HepG2 (cell line): ENCODE results near the gene RAB3IP. TPM values are rescaled to one million over a fixed set of nuclear protein-coding genes. Genes with fewer than 3 reads are reported as not detected.

ENCODE experiments used
- GABPA ChIP-seq, 2 experiments: IDR thresholded peaks; 2 replicates each; pipeline ENCODE4 v1.6.1; 2011 to 2016; ENCODE audit warnings: low read depth in 2 of 2, low read length in 1 of 2, missing biosample characterization in 1 of 2, missing genetic modification characterization in 1 of 2
- IKZF4 ChIP-seq: sonication (generic); formaldehyde crosslinking; IDR thresholded peaks from 2 replicates; pipeline ENCODE4 v1.5.1; 2020; ENCODE audit warnings: borderline replicate concordance, mild to moderate bottlenecking, low read depth, missing genetic modification reagents; ENCODE audit errors: not compliant biosample characterization
- POLR2AphosphoS5 ChIP-seq: IDR thresholded peaks from 2 replicates; pipeline ENCODE4 v1.6.1; 2012; ENCODE audit warnings: low read depth, low read length
- TAF1 ChIP-seq: sonication (generic); formaldehyde crosslinking; IDR thresholded peaks from 2 replicates; pipeline ENCODE4 v1.4.0; 2020; ENCODE audit warnings: missing genetic modification reagents
- THAP9 ChIP-seq: sonication (generic); formaldehyde crosslinking; IDR thresholded peaks from 2 replicates; pipeline ENCODE4; 2020; ENCODE audit warnings: missing genetic modification reagents, mild to moderate bottlenecking, borderline replicate concordance
- ZNF121 ChIP-seq: sonication (generic); formaldehyde crosslinking; IDR thresholded peaks from 2 replicates; pipeline ENCODE4 v1.5.0; 2020; ENCODE audit warnings: mild to moderate bottlenecking, missing genetic modification reagents
- ZNF235 ChIP-seq: sonication (generic); formaldehyde crosslinking; IDR thresholded peaks from 2 replicates; pipeline ENCODE4 v1.8.1; 2023; ENCODE audit warnings: mild to moderate bottlenecking, missing genetic modification reagents, borderline replicate concordance
- ZNF350 ChIP-seq: sonication (generic); formaldehyde crosslinking; IDR thresholded peaks from 2 replicates; pipeline ENCODE4 v1.4.0; 2020; ENCODE audit warnings: mild to moderate bottlenecking, low read depth, missing genetic modification reagents, borderline replicate concordance
- ZNF451 ChIP-seq: sonication (generic); formaldehyde crosslinking; IDR thresholded peaks from 2 replicates; pipeline ENCODE4 v1.5.0; 2020; ENCODE audit warnings: mild to moderate bottlenecking, missing genetic modification reagents
- ZNF503 ChIP-seq: sonication (generic); formaldehyde crosslinking; IDR thresholded peaks from 2 replicates; pipeline ENCODE4 v1.4.0; 2020; ENCODE audit warnings: missing genetic modification reagents
- ZNF772 ChIP-seq: sonication (generic); formaldehyde crosslinking; IDR thresholded peaks from 2 replicates; pipeline ENCODE4 v1.5.0; 2020; ENCODE audit warnings: mild to moderate bottlenecking, missing genetic modification reagents
- ZNF781 ChIP-seq: sonication (generic); formaldehyde crosslinking; IDR thresholded peaks from 2 replicates; pipeline ENCODE4 v1.5.1; 2020; ENCODE audit warnings: borderline replicate concordance, mild to moderate bottlenecking, missing genetic modification reagents; ENCODE audit errors: not compliant biosample characterization
- polyA plus RNA-seq, 8 experiments: library from polyadenylated mRNA; depleted of rRNA in 3 of 8; stranded (reverse) in 7 of 8; unstranded in 1 of 8; fragments of >200 nt; fragmentation: Illumina TruSeq in 4 of 8; extraction: Trizol in 4 of 8; gene quantifications; 2 replicates each; pipeline versions ENCODE4 v1.2.1 to v1.2.3, GENCODE V29; 2011 to 2016; ENCODE audit warnings: low read depth in 4 of 8, missing spikeins in 1 of 8, mixed read lengths in 1 of 8; ENCODE audit not compliant: insufficient read depth in 1 of 8
- total RNA-seq, 5 experiments: library from RNA; depleted of rRNA; stranded (reverse); fragments of >200 nt; fragmentation: Illumina TruSeq; extraction: Trizol; gene quantifications; 2 replicates each; pipeline ENCODE4 v1.2.3, GENCODE V29; 2016; ENCODE audit warnings: low read depth in 1 of 5
- TF ChIP-seq, protein P1 (sequence below): sonication (generic); formaldehyde crosslinking; IDR thresholded peaks from 2 replicates; pipeline ENCODE4 v1.5.1; 2020; ENCODE audit warnings: mild to moderate bottlenecking, missing genetic modification reagents, borderline replicate concordance

The RAB3IP gene
- total and polyA plus RNA-seq, 2 of the 13 experiments (the other 11 are each of a cell fraction or from before 2014, with no cell fraction given) = 33.6 to 41.1 TPM

- TF ChIP-seq THAP9 (0 out of 2 replicates have a peak, but pooled peaks have one; percentile 35), ZNF772 (CRISPR knock-in tag) (no peak), ZNF781 (CRISPR knock-in tag) (no peak), ZNF235 (0 out of 2 replicates have a peak, but pooled peaks have one; percentile 28), IKZF4 (CRISPR knock-in tag) (no peak), TAF1 (CRISPR knock-in tag) (no peak; the same call in 1 of the 2 replicates), ZNF350 (CRISPR knock-in tag) (0 out of 2 replicates have a peak, but pooled peaks have one; percentile 37), GABPA (IDR thresholded peaks at IDR 0.05; ENCODE audit: low read depth, low read length) (0 out of 2 replicates have a peak, but pooled peaks have one; percentile 4), GABPA (CRISPR knock-in tag; IDR thresholded peaks at IDR 0.05; ENCODE audit: low read depth) (no peak), POLR2AphosphoS5 (peak; percentile 65), ZNF121 (CRISPR knock-in tag) (0 out of 2 replicates have a peak, but pooled peaks have one; percentile 29), ZNF451 (CRISPR knock-in tag) (no peak), ZNF503 (CRISPR knock-in tag) (no peak; the same call in 1 of the 2 replicates)
- TF ChIP-seq, protein P1, sequence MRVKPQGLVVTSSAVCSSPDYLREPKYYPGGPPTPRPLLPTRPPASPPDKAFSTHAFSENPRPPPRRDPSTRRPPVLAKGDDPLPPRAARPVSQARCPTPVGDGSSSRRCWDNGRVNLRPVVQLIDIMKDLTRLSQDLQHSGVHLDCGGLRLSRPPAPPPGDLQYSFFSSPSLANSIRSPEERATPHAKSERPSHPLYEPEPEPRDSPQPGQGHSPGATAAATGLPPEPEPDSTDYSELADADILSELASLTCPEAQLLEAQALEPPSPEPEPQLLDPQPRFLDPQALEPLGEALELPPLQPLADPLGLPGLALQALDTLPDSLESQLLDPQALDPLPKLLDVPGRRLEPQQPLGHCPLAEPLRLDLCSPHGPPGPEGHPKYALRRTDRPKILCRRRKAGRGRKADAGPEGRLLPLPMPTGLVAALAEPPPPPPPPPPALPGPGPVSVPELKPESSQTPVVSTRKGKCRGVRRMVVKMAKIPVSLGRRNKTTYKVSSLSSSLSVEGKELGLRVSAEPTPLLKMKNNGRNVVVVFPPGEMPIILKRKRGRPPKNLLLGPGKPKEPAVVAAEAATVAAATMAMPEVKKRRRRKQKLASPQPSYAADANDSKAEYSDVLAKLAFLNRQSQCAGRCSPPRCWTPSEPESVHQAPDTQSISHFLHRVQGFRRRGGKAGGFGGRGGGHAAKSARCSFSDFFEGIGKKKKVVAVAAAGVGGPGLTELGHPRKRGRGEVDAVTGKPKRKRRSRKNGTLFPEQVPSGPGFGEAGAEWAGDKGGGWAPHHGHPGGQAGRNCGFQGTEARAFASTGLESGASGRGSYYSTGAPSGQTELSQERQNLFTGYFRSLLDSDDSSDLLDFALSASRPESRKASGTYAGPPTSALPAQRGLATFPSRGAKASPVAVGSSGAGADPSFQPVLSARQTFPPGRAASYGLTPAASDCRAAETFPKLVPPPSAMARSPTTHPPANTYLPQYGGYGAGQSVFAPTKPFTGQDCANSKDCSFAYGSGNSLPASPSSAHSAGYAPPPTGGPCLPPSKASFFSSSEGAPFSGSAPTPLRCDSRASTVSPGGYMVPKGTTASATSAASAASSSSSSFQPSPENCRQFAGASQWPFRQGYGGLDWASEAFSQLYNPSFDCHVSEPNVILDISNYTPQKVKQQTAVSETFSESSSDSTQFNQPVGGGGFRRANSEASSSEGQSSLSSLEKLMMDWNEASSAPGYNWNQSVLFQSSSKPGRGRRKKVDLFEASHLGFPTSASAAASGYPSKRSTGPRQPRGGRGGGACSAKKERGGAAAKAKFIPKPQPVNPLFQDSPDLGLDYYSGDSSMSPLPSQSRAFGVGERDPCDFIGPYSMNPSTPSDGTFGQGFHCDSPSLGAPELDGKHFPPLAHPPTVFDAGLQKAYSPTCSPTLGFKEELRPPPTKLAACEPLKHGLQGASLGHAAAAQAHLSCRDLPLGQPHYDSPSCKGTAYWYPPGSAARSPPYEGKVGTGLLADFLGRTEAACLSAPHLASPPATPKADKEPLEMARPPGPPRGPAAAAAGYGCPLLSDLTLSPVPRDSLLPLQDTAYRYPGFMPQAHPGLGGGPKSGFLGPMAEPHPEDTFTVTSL (CRISPR knock-in tag) = no peak; the same call in 1 of the 2 replicates
Observed at GRCh38 chr12:69738351-69739286, at the start of gene RAB3IP (continued).
